HG02642 (cell line): ENCODE measurements around the gene NUP37.
"Not testable (repeated sequence)": the region's sequence is repeated elsewhere in the genome, so short reads cannot be mapped to it uniquely, and the experiment has no call there.

Source experiments
- ATAC-seq: cut with Tn5 transposase; IDR thresholded peaks from one replicate; pipeline ENCODE4 v1.9.1; 2021; ENCODE audit warnings: mild to moderate bottlenecking; ENCODE audit not compliant: unreplicated experiment, poor library complexity

The NUP37 gene, protein sequence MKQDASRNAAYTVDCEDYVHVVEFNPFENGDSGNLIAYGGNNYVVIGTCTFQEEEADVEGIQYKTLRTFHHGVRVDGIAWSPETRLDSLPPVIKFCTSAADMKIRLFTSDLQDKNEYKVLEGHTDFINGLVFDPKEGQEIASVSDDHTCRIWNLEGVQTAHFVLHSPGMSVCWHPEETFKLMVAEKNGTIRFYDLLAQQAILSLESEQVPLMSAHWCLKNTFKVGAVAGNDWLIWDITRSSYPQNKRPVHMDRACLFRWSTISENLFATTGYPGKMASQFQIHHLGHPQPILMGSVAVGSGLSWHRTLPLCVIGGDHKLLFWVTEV

GRCh38 chr12:102119674-102120563 is at the start of gene NUP37, which contains the start of gene PARPBP:
Gene NUP37, minus strand, starts transcription at chr12:102120114. Its CDS starts 1,596 bp downstream, at chr12:102118518.
Gene PARPBP, plus strand, starts transcription at chr12:102120183. Its CDS starts 3,706 bp downstream, at chr12:102123889.
- peak; percentile 98 for ATAC-seq

DNA sequence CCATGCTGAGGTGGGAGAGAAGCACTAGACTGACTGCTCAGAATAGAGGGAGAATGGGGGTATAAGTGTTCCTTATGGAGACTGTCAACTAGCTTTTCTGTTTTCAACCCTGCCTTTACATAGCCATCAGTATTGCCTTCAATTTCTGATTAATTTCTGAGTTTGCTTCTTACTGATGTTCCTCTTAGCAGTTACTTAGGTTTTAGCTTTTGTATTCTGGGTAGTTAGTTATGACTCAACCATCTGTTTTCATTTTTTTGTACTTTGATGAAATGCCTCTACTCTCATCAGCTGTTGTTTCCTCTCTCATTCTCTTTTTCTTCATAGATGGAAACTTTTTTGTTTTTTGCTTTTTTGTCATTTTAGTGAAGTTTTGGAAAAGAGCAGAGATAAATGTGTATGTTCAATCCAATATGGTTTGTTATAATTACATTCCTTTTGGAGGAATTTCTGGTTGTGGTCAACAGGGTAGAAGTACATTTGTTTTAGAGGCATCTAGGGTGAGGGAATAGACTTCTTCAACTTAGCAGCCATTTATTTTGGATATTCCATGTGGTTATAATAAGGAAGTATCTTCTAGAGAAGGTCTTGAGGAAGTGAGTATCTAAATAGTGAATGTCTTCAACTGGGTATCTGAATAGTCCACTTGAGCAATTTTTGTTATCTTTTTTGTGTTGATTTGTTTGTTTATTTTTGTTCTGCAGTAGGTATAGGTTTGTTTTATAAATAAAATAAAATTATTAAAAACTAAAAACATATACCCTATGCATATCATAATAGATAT is 48.1 kb upstream of the NUP37 start:
- ATAC-seq: peak; percentile 85

- ATAC-seq: no peak
Measured at GRCh38 chr12:102163383-102163782, 43.5 kb upstream of the NUP37 start.

- not testable (repeated sequence) for ATAC-seq
Measured at GRCh38 chr12:102155206-102155605, 35.3 kb upstream of the NUP37 start.

DNA sequence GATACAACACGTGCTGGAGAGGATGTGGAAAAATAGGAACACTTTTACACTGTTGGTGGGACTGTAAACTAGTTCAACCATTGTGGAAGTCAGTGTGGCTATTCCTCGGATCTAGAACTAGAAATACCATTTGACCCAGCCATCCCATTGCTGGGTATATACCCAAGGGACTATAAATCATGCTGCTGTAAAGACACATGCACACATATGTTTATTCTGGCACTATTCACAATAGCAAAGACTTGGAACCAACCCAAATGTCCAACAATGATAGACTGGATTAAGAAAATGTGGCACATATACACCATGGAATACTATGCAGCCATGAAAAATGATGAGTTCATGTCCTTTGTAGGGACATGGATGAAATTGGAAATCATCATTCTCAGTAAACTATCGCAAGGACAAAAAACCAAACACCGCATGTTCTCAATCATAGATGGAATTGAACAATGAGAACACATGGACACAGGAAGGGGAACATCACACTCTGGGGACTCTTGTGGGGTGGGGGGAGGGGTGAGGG is 27.2 kb upstream of the NUP37 start:
- ATAC-seq: not testable (repeated sequence)

- ATAC-seq: no peak
Measured at GRCh38 chr12:102144221-102144620, 24.3 kb upstream of the NUP37 start.

DNA sequence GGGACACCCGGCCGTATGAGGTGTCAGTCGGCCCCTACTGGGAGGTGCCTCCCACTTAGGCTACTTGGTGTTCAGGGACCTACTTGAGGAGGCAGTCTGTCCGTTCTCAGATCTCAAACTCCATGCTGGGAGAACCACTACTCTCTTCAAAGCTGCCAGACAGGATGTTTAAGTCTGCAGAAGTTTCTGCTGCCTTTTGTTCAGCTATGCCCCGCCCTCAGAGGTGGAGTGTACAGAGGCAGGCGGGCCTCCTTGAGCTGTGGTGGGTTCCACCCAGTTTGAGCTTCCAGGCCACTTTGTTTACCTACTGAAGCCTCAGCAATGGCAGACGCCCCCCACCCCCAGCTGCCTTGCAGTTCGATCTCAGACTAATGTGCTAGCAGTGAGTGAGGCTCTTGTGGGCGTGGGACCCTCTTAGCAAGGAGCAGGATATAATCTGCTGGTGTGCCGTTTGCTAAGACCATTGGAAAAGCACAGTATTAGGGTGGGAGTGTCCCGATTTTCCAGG is 23.0 kb upstream of the NUP37 start:
- not testable (repeated sequence) for ATAC-seq

- not testable (repeated sequence) for ATAC-seq
Measured at GRCh38 chr12:102137619-102138018, 17.7 kb upstream of the NUP37 start.

DNA sequence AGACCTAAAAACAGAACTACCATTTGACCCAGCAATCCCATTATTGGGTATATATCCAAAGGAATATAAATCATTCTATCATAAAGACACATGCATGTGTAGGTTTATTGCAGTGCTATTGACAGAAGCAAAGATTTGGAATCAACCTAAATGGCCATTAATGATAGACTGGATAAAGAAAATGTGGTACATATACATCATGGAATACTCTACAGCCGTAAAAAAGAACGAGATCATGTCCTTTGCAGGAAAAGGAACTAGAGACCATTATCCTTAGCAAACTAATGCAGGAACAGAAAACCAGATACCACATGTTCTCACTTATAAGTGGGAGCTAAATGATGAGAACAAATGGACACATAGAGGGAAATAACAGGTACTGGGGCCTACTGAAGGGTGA is 11.5 kb upstream of the NUP37 start:
- ATAC-seq: not testable (repeated sequence)

- not testable (repeated sequence) for ATAC-seq
Measured at GRCh38 chr12:102130720-102131119, 10.8 kb upstream of the NUP37 start.

DNA sequence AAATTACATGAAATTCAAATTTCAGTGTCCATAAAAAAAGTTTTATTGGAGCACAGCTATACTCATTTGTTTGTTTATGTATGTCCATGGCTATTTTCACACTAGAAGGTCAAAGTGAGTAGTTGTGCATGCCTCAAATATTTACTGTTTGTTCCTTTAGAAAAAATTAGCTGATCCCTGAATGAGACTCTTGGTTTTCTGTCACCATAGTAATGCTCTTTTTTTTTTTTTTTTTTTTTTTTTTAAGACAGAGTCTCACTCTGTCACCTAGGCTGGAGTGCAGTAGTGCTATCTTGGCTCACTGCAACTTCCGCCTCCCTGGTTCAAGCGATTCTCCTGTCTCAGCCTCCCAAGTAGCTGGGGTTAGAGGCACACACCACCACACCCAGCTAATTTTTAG is 1.4 kb upstream of the NUP37 start:
- ATAC-seq: not testable (repeated sequence)

- no peak for ATAC-seq
Measured at GRCh38 chr12:102120886-102121285, 972 bp upstream of the NUP37 start.

GRCh38 chr12:102120564-102120873 is 605 bp upstream of the NUP37 start:
- no peak for ATAC-seq

DNA sequence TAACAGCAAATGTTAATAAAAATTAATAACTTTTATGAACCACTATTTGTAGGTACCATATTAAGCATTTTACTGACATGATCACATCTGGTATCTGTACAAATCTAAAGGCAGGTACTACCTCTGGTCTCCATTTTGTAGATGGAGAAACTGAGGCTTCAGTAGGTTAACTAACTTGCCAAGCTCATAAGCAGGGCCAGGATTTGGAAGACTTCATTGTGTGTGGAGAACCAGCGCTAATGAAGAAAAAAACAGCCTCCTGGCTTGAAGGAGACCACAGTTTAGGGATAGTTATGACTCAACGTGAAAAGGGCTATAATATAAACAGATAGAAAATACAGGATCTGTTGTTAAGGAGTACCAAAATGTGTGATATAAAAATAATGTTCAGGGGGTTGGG is 1.0 kb downstream of the NUP37 start:
- ATAC-seq: no peak

DNA sequence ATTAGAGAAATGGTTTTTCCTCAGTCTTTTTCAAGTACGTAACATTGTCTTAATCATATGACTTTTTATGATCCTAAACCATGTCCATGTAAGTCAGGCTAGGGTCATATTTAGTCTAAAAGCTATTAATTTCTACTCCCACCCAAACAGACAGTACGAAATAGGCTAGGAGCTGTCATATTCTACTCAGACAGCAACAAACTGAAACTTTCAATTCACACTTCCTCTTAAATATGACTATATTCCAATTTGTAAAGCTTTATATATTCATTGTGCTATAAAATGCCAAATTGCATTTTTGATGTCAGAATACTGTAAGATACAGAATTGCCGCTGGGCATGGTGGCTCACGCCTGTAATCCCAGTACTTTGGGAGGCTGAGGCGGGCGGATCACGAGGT is 3.5 kb downstream of the NUP37 start:
- no peak for ATAC-seq

- no peak for ATAC-seq
Measured at GRCh38 chr12:102114212-102114611, 5.7 kb downstream of the NUP37 start.

DNA sequence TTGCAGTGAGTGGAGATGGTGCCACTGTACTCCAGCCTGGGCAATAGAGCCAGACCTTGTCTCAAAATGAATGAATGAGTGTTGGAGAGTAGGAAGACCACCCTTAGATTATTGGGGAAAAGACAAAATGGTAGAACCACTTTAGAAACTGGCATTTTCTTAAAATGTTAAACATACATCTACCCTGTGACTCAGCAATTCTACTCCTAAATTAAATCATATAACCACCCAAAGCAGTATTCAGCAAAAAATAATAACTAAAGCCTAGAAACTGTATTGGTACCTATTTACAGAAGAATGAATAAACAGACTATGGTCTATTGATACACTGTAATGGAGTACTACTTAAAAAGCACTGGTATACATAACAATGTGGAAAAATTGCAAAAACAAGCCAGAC is 9.1 kb downstream of the NUP37 start:
- ATAC-seq: no peak

DNA sequence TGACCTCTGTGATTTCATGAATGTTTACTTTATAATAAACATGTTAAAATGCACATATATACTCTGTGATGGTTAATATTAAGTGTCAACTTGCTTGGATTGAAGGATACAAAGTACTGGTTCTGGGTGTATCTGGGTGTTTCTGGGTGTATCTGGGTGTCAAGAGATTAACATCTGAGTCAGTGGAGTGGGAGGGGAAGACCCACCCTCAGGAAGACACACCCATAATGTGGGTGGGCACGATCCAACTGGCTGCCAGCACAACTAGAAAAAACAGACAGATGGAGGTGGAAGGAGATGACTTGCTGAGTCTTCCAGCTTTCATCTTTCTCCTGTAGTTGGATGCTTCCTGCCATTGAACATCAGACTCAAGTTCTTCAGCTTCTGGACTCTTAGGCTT is 11.9 kb downstream of the NUP37 start:
- ATAC-seq: no peak

DNA sequence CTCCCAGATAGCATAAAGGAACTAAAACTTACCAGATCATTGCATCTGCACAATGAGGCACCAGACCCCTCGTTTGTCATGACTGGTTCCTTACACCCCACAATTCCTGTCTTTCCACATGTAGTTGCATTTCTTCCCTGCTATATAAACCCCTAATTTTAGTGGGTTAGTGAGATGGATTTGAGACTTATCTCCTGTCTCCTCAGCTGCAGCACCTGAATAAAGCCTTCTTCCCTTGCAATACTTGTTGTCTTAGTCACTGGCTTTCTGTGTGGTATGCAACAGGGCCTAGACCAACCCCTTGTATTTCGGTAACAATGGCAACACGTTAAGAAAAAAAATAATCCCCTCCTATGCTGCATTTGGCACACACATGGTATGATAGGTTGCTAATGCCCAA is 13.0 kb downstream of the NUP37 start:
- ATAC-seq: no peak

- ATAC-seq: no peak
Measured at GRCh38 chr12:102096855-102097254, 23.1 kb downstream of the NUP37 start.
